HG03139 (cell line): ENCODE measurements around the gene ROCK2.
A peak's percentile ranks its signal among the peaks of the same experiment; 100 is the strongest.

Experiments used
- ATAC-seq: cut with Tn5 transposase; IDR thresholded peaks from one replicate; pipeline ENCODE4 v1.9.1; 2021; ENCODE audit not compliant: unreplicated experiment

Gene ROCK2

DNA sequence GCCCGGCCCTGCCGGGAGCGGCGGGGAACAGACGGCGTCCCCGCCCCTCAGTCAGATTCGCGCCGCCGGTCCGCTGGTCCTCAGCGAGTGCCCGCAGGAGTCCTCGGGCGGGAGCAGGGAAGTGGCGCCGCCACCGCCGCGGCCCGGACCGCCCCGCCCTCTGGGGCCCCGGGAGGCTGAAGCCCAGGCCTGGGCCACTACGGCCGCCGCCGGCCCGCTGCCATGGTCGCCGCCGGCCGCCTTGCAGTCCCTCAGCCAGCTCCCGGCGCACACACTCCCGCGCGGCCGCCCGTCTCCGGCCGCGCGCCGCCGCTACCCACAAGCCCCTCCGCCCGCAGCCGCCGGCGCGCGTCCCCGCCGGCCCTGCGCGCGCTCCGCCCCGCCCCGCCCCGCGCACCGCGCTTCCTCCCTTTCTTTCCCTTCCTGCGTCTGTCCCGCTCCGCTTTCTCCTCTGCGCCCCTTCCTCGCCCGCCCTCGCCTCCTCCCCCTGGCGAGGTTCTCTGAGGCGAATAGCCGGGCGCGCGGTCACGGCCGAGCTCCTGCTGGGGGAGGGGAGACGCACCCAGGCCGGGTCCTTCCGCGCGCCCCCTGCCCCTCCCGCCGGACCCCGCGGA, at the start of gene ROCK2:
Gene ROCK2 (minus strand): TSS at position 295 of the 614 bp plus-strand sequence. CDS start 500 bp downstream, outside the sequence.
- ATAC-seq, result peak; percentile 59

DNA sequence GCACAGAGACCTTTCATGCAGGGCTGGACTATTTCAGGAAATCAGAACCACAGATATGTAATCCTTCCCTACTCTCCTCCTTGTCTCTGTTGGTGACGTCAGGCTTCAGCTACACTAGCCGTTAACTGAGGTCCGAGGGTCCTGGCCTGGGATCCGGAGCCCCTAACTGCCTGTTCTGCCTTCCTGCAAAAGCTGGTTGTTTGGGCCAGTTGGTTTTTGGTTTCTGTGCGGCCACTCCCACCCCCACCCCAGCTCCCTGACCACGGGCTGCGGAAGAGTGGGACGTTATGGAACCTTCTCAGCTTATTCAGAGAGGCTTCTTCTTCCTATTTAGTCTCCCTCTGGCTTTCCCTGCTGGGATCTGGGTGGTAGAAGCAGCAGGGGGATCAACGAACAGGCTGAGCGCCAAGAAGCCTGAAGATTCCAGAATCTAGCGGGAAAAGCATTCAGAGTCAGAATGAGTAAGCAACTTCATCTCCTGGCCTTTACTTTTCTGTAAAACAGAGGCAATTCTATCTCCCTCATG, 49.3 kb upstream of the ROCK2 start:
- ATAC-seq, result no peak

DNA sequence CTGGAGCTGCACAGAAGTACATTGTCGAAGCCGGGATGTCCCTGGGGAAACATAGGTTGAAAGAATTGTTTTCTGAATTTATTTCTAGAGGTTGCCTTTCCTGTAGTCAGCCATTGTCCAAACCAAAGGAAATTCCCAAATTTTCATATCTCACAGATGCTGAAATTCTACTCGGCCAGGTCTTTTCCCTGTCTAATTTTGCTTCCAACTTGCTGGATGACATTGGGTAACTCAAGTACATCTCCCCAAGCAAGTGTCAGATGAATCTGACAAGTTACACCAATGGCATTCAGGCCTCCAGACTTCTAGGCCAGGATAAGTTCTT, 47.5 kb upstream of the ROCK2 start:
- no peak for ATAC-seq

DNA sequence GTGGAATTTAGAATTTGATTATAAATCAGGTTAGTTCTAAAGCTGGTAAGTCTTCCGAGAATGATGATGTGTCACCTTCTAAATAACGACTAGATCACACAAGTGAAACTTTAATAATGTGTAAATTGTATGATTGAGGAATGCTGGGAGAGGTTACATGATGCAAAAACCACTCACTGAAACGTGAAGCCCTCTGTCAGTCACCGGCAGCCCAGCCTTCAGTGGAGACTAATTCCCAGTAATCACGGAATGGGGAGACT, 45.9 kb upstream of the ROCK2 start:
- no peak for ATAC-seq

DNA sequence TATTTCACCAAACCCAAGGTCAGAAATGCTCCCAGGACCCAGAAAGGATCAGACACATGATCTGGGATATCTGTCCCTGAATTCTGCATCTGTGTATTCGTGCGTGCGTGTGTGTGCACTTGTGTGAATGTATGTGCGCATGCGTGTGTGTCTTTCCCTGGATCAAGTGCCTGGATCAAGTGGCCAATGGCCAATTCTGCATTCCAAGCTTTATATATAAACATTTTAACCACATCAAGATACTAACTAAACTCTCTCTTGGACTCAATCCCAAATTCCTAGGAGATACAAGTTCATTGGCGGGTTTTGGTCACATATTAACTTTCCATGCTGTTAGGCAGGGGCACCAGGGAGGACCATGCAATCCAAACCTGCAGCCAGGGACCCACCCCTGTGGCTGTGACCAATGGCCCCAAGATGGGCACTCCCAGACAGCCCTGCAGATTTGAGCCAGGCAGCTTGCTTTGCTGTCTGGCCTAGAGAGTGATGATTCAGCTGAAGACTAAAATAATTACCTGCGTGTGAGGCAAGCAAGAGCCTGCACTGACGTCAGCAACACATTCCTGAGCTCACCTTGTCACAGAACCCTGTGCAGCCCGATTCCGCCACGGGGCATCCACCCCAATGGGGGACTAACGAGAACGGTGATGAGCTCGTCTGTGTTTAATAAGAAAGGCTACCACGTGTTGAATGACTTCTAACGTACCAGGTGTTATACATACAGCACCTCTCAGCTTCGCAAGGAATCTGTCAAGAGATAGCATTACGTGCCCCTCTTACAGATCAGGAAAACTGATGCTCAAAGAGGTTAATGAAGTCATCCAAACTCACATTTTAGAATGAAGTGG, 45.3 kb upstream of the ROCK2 start:
- ATAC-seq, result no peak

DNA sequence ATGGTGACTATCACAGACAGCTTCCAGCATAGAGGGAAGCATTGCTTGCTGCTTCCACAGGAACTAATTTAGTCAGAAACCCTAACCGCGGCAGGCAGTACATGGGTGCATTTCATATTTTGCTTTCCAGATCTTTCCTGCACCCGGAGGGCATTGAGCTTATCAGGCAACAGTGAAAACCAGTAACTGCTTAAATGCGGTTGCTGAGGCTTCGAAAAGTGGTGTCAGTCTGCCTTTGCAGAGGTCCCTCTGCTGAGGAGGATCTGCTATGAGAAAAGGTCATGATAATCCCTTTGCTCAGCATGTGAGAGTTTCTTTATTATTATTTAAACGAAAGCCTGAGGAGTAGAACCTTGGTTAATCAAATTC, 44.6 kb upstream of the ROCK2 start:
- no peak for ATAC-seq

DNA sequence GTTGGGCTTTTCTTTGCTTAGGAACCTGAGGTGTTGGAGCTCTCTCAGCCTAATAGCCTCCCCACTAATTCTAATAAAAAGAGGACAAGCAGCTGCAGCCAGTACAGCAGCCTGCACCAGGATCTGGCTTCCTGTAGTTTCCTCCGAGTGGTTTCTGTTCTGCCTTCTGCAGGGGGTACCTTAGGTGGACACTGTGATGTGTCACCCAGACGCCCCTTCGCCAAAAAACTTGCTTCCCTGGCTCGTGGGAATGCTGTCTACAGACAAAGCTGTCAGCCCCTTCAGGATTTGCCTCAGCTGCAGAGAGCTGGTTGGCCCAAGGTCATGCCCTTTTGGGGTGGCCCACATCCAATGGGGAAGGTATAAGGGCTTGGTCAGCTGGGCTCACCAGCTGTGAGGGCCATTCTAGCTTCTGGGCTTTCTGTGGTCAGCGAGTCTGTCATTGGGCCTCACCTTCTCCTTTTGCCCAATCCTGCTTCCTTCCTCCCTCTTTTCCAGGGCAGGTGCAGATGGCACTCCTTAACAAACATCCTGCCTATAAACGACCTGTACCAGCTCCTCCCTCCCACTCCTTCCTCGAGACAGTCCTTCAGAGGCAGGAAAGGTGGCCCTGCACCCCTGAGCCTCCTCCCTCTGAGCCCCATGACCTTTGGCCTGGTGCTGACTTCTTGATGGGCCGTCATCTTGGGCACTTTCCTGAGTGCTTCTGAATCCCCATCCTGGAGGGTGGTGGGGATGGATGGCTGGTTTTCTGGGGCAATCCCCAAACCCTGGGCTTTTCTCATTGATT, 44.0 kb upstream of the ROCK2 start:
- ATAC-seq, result no peak

DNA sequence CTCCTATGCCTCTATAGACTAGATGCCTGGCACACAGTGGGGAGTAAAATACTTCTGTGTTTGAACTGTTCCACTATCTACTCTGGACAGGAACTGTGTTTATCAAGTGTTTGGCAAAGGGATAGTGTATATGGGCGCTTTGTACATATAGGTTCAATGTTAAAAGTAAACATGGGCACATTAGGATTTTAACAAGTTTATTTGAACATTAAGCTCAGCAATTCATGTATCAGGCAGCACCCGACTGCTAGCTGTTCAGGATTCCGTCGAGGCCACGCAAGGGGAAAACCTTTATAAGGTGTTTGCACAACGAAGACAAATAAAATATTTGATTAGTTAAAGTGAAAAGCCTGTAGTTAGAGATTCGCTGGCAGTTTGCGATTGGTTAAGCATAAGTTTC, 43.4 kb upstream of the ROCK2 start:
- ATAC-seq, result no peak

DNA sequence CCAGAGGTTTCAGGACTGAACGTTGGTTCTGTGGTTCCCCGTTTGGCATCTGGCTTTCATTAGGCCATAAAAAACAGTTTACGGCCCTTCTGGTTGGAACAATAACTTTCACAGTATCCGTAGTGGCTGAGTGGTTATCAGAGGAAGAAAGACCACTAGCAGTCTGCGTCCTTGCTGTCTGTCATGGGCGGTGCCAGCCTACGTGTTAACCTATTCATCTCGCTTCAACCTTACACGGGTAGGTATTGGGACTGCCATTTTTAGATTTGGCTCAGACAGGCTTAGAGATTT, 42.6 kb upstream of the ROCK2 start:
- ATAC-seq, result no peak

DNA sequence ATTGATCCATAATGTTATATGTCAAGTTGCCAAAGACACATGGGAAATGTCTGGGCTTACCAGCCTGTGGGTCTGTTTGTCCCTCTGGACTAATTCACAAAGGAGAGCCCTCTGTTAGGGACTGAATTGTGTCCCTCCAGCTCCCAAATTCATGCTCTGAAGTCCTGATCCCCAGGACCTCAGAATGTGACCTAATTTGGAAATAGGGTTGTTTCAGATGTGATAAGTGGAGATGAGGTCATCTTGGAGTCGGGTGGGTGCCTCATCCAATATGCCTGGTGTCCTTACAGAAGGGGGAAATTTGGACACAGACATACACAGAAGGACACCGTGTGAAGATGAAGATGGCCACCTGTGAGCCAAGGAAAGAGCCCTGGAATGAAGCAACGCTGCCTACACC, 41.4 kb upstream of the ROCK2 start:
- no peak for ATAC-seq

DNA sequence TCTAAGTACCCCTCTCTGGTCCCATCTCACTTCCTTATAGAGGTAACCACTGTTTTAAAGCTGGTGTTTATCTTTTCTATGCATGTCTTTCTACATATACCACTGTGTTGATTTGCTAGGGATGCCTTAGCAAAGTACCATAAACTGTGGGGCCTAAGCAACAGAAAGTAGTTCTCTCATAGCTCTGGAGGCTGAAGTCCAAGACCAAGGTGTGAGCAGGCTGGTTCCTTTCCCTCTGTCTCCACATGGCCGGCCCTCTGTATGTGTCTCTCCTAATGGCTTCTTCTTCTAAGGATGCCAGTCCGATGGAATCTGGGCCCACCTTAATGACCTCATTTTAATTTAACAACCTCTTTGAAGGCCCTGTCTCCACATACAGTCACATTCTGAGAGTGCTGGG, 40.8 kb upstream of the ROCK2 start:
- no peak for ATAC-seq

DNA sequence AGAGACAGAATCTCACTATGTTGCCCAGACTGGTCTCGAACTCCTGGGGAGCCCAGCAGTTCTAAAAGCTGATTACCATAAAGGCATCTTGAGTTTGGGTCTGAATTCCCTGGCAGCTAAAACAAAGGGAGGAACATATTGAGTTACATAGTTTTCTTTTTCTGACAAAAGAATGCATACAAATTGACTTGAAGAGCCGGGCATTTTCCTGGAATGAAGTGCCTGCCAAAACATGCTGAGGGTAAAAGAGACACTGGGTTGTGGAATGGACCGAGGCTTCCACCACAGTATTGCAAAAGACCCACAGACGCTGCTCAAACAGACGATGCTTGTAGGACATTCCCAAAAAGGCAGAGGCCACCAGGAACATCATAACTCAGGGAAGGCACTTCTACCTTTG, 35.1 kb upstream of the ROCK2 start:
- no peak for ATAC-seq

DNA sequence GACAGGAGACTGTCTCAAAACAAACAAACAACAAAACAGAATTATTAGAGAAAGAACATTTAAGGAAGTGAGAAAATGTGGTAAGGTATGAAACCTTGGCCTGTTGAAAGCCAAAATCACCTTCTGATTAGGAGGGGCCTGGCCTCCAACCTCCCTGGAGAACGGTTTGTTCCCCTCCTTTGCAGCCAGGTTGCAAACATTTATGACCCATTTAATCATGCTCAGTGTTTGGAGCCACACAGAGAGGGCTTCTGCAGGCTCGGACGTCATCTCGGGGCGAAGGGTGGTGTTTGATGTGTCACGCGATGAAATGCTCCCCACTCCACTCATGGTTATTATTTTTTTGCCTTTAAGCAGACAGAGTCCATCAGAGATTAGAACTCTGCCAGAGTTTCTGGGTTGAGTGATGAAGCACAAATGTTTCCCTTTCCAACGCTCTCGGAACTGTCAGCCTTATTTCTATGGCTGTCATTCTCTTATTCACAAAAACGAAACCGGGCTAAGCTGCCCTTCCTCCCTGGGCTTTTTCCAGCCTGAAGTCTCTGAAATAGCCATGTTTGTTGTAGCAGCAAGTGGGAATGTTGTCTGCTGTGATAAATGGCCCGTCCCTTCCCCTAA, 33.6 kb upstream of the ROCK2 start:
- peak; percentile 90 for ATAC-seq

DNA sequence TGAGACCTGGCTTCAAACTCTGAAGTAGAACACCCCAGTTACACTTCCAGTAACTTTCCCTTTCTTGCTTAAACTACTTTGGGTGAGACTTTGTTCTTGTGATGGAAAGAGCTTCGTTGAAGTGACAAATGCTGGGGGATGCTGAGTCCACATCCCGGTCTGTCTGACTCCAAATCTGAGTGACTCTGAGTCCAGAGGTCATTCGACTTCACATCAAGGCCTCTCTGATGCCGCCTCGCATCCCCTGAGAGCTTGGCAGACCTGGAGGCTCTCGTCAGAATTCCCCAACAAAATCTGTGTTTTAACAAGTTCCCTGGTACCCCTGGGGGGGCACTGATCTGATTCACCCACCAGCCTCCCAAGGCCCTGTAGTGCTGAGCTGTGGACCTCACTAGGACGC, 31.6 kb upstream of the ROCK2 start:
- ATAC-seq, result no peak

DNA sequence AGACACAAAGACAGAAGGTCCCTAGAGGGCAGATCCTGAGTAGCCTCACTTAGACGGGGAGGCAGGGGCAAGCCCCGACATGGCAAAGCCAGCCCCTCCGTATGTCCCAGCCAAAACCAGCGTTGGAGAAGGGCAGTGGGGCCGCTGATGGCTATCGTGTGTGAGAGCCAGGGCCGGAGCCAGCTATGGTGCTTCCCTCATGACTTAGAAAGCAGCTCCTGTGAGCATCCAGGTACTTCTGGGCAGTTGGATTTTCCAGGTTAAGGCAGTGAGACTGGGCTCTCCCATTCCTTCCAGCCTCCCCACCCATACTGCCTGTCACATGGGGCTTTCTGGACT, 31.2 kb upstream of the ROCK2 start:
- no peak for ATAC-seq

DNA sequence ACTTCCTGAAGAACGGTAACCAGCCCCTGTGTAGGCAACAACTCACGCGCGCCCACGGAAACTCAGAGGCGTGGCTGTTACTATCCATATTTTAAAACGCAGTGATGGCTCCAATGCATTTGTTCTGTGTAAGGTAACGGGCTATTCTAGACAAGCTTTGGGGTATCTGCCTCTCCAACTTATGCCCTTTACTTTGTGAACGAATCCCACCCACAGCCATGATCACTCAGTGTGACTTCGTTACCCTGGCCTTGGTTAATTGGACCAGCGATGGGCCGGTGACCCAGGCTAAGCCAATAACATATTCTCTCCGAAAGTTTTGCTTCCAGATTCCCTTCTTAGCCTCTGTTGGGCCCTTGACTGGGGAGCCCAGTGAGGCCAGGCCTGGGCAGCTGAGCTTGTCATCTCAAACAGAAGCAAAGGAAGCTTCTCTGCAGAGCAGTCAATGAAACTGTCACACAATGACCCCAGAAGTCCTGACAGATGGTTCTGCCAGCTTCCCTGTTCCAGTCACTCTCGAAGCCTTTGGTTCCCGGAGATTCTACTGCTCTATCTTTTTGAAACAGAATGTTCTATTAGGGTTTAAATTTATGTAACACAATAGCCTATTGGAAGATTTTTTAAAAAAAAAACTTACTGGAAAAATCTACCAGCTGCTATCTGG, 30.7 kb upstream of the ROCK2 start:
- ATAC-seq, result no peak

DNA sequence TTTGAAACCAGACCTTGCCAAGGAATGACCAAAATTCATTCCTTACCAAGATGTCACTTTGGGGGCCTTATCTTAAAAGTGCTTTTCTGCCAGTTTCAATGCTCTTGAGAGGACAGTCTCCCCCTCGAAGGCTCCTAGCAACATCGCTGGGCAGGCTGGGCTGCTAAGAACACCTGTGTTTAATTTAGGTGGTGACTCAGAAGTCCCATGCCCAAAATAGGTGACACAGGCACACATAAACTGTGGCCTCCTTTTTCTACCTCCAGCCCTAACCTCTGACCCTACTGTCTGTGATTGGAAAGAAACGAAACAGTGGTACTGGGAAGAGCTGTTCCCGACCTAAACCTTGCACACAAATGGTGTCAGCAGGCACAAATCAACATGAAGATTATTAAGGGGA, 28.7 kb upstream of the ROCK2 start:
- ATAC-seq, result no peak

DNA sequence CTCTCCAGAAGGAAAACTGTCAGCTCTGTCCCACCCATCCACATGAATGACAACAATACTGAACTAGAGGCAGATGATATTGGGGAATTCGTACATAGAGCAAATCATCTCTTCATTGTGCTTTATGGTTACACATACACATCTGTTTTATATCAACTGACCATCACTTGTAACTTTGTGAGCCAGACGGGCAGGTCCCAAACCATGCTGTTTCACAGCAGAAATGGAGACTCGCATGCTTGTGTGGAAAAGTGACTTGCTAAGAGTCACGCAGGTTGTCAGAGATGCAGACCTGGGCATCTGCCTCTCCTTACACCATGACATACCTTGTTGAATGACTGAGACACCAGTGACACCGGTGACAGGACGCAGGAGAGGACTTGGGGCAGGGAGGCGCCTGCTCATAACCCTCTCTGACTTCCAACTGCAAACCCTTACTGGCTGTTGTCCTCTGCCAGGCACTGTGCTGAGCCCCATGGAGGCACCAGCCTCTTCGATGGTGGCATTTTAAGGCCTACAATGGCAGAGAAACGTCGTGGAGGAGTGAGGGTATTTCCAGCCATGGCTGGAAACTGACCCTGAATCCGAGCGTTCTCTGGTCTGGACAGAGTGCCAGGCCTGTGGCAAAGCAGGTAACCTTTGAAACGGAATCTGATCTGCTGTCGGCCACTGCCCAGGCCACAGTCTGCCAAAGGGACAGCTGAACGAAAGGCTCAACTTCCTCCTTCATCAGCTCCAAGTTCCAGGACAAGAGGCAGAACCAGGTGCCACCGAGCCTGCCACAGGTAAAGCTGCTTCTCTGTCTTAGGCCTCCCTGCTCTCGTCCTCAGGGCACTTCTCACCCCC, 26.9 kb upstream of the ROCK2 start:
- ATAC-seq, result no peak

DNA sequence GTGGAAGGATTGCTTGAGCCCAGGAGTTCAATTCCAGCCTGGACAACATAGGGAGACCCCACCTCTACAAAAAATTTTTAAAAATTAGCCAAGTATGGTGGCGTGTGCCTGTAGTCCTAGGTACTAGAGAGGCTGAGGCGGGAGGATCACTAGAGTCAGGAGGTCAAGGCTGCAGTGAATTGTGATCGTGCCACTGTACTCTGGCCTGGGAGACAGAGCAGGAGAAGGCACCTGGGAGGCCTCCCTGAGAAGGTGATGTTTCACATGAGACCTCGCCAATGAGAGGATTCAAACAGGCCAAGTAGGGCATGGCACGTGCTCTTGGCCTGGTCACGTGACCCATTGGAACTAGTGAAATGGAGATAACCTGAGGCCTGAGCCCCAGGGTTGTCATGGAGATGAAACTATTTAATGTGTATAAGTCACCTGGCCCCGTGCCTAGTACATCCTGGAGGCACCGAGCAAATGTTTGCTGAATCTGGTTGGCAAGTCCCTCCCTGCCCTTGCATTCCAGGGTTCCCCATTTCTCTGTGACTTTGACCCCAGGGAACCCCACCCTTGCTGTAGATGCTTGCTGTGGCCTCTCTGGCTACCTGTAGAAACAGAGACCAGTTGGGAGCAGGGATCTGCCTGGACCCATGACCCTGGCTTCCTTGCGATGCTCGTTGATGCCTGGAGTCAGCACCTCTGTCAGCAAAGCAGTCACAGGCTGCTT, 26.1 kb upstream of the ROCK2 start:
- no peak for ATAC-seq

DNA sequence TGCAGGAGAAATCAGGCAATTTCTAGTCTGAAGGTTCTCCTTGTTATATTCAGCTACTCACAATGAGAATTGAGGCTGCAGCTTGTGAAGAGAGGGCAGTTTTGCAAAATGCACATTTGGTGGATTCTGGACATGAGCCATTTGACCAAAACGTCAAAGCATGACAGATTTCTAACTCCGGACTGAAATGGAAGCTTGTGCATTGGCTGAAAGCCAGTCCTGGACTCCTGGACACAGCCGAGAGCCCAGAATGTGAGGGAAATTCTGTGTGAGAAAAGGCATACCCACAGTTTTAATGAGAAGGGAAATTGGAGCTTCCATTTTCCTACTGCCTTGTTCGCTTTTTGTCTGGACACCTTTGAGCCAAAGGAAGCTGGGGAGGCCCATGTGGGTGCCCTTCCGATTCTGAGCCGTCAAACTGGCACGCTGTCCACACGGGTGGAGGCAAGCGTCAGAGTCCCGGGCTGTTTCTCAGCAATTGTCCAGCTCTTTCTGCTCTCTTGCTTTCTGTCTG, 23.7 kb upstream of the ROCK2 start:
- no peak for ATAC-seq
